ENCODE measurements around the gene INPP4A. TPM values are rescaled to one million over a fixed set of nuclear protein-coding genes. Genes with fewer than 3 reads are reported as not detected.

The INPP4A gene
- polyA plus RNA-seq, 1 of the 3 experiments (the other 2 are of a cell fraction): 15.0 TPM

DNA sequence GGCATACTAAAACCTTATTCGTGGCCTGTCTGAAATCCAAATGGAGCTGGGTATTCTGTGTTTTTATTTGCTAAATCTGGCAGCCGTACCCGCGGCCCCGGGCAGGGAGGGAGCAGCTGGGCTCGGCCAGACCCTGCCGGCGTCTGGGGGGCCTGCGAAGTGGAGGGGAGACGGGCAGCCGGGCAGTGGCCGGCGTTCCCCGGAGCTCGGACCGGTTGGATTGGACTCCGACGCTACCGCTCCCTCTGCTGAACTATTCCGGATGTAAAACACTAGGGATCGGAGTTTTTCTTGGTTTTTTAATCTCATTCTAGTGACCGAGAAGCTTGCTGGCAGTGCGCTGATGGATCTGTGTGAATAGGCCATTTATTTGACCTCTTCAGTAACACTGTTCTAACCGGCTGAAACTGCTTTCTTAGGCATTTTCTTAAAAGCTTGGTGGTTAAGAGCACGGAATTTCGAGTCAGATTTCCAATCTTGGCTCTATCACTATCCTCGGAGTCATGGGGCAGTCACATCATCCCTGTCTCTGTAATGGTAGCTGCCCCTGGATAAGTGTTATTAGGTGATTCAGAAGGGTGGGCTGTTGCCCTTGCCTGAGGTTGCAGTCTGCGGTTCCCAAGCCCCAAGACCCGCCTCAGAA, 164.4 kb downstream of the INPP4A start:
- Histone ChIP-seq H3K27me3 (ENCODE audit: insufficient read depth) (no peaks in the 10 kb centered on the region), H3K27ac (ENCODE audit: low read depth in 2 of 2, low read length in 1 of 2) (peak overlapping the region; percentile 82 to 93), H3K4me2 (peak overlapping the region; percentile 71), H3K9me3 (no peaks in the 10 kb centered on the region), H3K4me3 (ENCODE audit: low read depth in 2 of 2, low read length in 1 of 2) (peak overlapping the region; percentile 79 to 98), H3K36me3 (replicated peaks in 1 of 2; ENCODE audit: control insufficient read depth in 1 of 2, insufficient read depth in 2 of 2, low read length in 1 of 2) (peaks cover 34 to 39% of the 10 kb centered on the region in 2 experiments), H3K79me2 (ENCODE audit: insufficient read depth) (peaks cover 69% of the 10 kb centered on the region), H3K9ac (peak overlapping the region; percentile 93), H2AFZ (ENCODE audit: low read depth) (peak overlapping the region; percentile 82), H3F3A (replicated peaks; ENCODE audit: insufficient read depth) (no peaks in the 10 kb centered on the region), H4K20me1 (ENCODE audit: insufficient read depth) (no peaks in the 10 kb centered on the region; the same call in 1 of the 2 replicates), H3K9me2 (no peaks in the 10 kb centered on the region), H3K4me1 (ENCODE audit: control insufficient read depth in 1 of 2, insufficient read depth in 2 of 2, low read depth in 1 of 2, low read length in 1 of 2) (peaks cover 5 to 53% of the 10 kb centered on the region in 2 experiments; a peak in 3 of 4 replicates)
- WGBS (ENCODE audit: low lambda C conversion rate): 9% methylated on average over 15 of the region's 29 CpGs
- TF ChIP-seq USF2 (IDR thresholded peaks at IDR 0.05; ENCODE audit: borderline replicate concordance, low read depth, low read length): no peak
- TF ChIP-seq TEAD4 (IDR thresholded peaks at IDR 0.05; ENCODE audit: borderline replicate concordance, insufficient read depth): no peak
- TF ChIP-seq SMC3 (IDR thresholded peaks at IDR 0.05; ENCODE audit: low read depth, low read length): no peak
- no peak for TF ChIP-seq RXRA (IDR thresholded peaks at IDR 0.05; ENCODE audit: borderline replicate concordance, low read depth)
- no peak for TF ChIP-seq ZBTB33 (IDR thresholded peaks at IDR 0.05; ENCODE audit: borderline replicate concordance, low read depth)
- no peak for TF ChIP-seq PBX3 (IDR thresholded peaks at IDR 0.05)
- no peak for TF ChIP-seq SIN3A (IDR thresholded peaks at IDR 0.05; ENCODE audit: borderline replicate concordance, low read depth, low read length)
- TF ChIP-seq FOSL2 (IDR thresholded peaks at IDR 0.05; ENCODE audit: borderline replicate concordance, low read depth): no peak
- TF ChIP-seq CHD2 (IDR thresholded peaks at IDR 0.05; ENCODE audit: low read length, partially characterized antibody): no peak
- no peak for TF ChIP-seq EP300 (IDR thresholded peaks at IDR 0.05; ENCODE audit: borderline replicate concordance in 1 of 2, low read depth in 1 of 2, low read length in 1 of 2)
- ChIA-PET CTCF (interaction anchor here (0.8 to 1.6 kb wide), 4 partner anchors 32 to 228 kb away, joined by 3 to 5 read pairs (median 3); no protein-coding TSS in a partner anchor), POLR2A (interaction anchor here (0.6 to 0.9 kb wide), 2 partner anchors 13 to 24 kb away, joined by 3 to 4 read pairs; no protein-coding TSS in a partner anchor)
- peak; percentile 71 for DNase-seq

Measured in SK-N-SH (cell line).